ENCODE data around the gene NME9. TPM values are rescaled to one million over a fixed set of nuclear protein-coding genes. Genes with fewer than 3 reads are reported as not detected.

NME9 gene
- total RNA-seq, 4 donors from 2014 or later: 0.47 to 0.54 TPM; not detected in 2

DNA sequence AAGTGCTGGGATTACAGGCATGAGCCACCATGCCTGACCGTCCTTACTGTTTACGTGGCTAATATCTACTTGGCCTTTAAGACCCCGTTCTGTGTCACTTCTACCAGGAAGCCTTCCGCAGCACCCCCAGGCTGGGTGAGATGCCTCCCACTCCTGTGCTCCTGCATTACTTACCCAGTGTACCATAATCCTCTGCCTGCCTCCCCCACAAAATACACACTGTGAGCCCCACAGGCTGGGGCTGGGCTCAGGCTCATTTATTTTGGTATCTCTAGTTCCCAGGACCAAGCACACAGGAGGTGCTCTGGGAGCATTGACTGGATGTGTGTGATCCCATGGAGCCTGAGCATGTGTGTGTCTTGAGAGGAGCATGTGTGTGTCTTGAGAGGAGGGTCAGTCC is 33.7 kb upstream of the NME9 start:
- Histone ChIP-seq H3K27ac (no peak overlapping the region), H3K4me3 (no peak overlapping the region), H3K27me3 (no peaks in the 10 kb centered on the region), H3K9me3 (no peaks in the 10 kb centered on the region), H3K36me3 (no peaks in the 10 kb centered on the region), H3K4me1 (peaks cover 0 to 66% (median 13%) of the 10 kb centered on the region in 3 donors)
- TF ChIP-seq POLR2AphosphoS5 (IDR thresholded peaks at IDR 0.05): no peak
- ATAC-seq: no peak
- 84 to 91% methylated on average over 4 of the region's 4 CpGs for WGBS, 2 donors (ENCODE audit: low coverage in 1 of 2)

DNA sequence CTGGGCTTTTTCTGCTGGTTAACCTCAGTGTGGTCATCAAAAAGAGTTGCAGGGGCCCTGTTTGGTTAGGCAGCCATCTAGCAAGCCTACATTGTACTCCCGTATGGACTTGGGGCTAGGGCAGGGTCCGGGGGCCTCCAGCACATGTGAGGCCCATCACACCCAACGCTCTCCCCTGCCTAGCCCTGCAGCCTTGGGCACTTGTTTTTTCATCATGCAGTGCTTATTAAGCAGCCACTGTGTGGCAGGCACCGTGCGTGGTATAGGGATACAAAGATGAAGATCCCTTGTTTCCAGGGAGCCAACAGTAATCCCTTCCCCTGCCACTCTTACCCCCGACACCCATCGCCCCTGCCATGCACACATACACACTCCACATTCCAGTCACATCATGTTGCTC is 32.9 kb upstream of the NME9 start:
- Histone ChIP-seq H3K9me3 (no peaks in the 10 kb centered on the region), H3K36me3 (no peaks in the 10 kb centered on the region), H3K27ac (no peak overlapping the region), H3K27me3 (no peaks in the 10 kb centered on the region), H3K4me3 (no peak overlapping the region), H3K4me1 (peaks cover 0 to 66% (median 13%) of the 10 kb centered on the region in 3 donors)
- TF ChIP-seq, protein P1, sequence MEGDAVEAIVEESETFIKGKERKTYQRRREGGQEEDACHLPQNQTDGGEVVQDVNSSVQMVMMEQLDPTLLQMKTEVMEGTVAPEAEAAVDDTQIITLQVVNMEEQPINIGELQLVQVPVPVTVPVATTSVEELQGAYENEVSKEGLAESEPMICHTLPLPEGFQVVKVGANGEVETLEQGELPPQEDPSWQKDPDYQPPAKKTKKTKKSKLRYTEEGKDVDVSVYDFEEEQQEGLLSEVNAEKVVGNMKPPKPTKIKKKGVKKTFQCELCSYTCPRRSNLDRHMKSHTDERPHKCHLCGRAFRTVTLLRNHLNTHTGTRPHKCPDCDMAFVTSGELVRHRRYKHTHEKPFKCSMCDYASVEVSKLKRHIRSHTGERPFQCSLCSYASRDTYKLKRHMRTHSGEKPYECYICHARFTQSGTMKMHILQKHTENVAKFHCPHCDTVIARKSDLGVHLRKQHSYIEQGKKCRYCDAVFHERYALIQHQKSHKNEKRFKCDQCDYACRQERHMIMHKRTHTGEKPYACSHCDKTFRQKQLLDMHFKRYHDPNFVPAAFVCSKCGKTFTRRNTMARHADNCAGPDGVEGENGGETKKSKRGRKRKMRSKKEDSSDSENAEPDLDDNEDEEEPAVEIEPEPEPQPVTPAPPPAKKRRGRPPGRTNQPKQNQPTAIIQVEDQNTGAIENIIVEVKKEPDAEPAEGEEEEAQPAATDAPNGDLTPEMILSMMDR (IDR thresholded peaks at IDR 0.05): no peak
- TF ChIP-seq POLR2AphosphoS5 (IDR thresholded peaks at IDR 0.05) (no peak), EP300 (IDR thresholded peaks at IDR 0.05) (no peak), POLR2A (IDR thresholded peaks at IDR 0.05) (no peak)
- ATAC-seq: no peak
- WGBS, 2 donors (ENCODE audit: low coverage in 1 of 2): 90% methylated on average over 3 to 4 of the region's 7 CpGs

DNA sequence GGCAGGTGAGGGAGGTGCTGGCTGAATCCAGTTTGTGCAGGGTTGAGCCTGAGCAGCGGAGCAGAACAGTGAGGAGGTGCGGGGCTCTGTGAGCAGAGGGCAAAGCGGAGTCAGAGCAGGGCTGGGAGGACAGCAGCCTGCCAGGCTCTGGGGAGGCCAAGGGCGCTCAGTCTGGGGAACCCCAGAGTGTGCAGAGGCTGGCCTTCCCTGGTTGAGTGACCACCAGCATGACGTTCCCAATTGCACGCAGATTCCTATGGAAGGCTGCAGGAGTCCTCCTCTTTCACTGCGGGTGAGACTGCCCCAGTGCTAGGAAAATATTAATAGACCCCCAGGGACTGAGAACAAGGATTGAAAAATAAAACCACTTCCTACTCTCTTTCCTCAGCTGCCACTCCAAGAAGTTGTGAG is 31.9 kb upstream of the NME9 start:
- TF ChIP-seq POLR2AphosphoS5 (IDR thresholded peaks at IDR 0.05) (no peak), EP300 (IDR thresholded peaks at IDR 0.05) (no peak), POLR2A (IDR thresholded peaks at IDR 0.05) (no peak)
- TF ChIP-seq, protein P1 (IDR thresholded peaks at IDR 0.05): no peak
- no peaks in the 10 kb centered on the region for H3K27me3 ChIP-seq
- peaks cover 0 to 66% (median 14%) of the 10 kb centered on the region in 3 donors for H3K4me1 ChIP-seq
- no peak overlapping the region for H3K27ac ChIP-seq
- no peak for ATAC-seq
- no peak overlapping the region for H3K4me3 ChIP-seq
- no peaks in the 10 kb centered on the region for H3K9me3 ChIP-seq
- peaks cover 0 to 3% of the 10 kb centered on the region in 2 donors for H3K36me3 ChIP-seq
- WGBS, 2 donors (ENCODE audit: low coverage in 1 of 2): 81 to 100% methylated on average over 2 to 6 of the region's 7 CpGs

DNA sequence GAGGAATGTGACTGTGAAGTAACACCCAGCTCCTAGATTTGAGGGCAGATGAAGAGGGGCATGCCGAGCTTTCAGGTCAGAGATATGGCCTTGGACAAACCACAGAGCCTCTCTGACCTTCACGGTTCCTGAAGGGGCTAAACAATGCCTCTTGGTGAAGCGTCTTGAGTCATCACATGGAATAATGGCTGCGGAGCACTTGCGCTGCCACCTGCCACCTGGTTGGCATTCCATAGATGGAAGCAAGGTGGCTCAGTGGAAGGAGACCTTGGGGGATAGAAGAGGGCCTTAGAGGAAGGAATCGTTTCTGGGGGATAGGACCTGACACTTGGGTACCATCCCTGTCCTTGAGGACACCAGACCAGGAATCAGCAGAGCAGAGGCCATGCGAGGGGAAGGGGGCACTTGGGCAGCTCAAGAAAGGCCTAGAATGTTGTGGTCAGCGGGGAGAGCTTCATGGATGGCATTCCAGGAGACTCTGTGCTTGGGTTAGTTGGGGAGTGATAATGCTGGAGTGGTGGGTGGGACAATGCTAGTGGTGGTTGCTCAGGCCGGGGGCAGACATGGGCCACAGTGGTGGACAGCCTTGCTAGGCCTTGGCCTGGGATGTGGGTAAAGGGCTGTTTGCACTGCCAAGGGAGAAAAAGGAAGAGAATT is 31.3 kb upstream of the NME9 start:
- TF ChIP-seq, protein P1 (IDR thresholded peaks at IDR 0.05): no peak
- no peak for TF ChIP-seq POLR2A (IDR thresholded peaks at IDR 0.05)
- no peak for TF ChIP-seq EP300 (IDR thresholded peaks at IDR 0.05)
- TF ChIP-seq POLR2AphosphoS5 (IDR thresholded peaks at IDR 0.05): no peak
- Histone ChIP-seq H3K9me3 (no peaks in the 10 kb centered on the region), H3K4me1 (peaks cover 0 to 63% (median 14%) of the 10 kb centered on the region in 3 donors), H3K27ac (no peak overlapping the region), H3K4me3 (no peak overlapping the region), H3K27me3 (no peaks in the 10 kb centered on the region), H3K36me3 (peaks cover 0 to 4% of the 10 kb centered on the region in 2 donors)
- 87% methylated on average over 8 of the region's 9 CpGs; no CpG with 5 or more reads in 1 of the 2 donors for WGBS, 2 donors (ENCODE audit: low coverage in 1 of 2)
- ATAC-seq: no peak

DNA sequence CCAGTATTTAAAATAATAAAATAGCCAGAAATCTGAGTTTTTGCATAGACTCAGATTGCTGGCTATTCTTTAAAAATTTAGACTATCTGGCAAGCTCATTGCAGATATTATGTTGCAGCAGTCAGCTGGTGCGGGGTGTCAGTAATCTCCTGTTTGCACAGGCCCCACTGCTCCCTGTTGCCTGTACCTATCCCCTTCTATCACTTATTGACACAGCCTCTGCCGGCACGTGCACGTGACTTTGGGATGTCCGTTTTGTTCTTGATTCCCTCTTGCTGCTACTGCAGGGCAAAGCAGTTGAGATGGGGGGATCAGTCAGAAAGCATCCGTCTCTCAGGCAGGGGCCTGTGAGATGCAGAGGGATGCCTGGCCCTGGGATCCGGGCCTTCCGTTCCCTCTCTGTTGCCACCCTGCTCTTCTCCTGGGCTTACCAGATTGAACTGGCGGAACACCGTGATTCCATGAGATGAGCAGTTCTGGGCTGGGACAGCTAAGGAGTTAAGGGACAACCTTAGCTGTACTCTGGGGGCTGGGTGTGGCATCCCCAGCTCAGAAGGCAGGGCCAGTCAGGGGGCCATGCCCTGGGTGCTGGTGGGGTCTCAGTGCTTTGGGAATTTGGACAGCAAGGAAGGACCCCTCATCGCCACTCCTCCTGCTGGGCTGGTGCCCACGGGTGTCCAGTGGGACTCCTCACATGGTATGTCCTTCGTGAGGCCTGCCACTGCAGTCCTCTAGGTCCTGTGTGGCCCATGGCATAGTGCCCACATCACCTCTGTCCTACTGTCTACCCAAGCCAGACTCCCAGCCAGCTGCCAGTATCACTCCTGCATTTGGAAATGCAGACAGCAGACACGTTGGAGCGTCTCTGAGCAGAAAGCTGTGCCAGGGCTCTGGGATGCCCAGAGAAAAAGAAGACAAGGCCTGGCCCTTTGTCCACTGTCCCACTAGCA is 30.5 kb upstream of the NME9 start:
- no peaks in the 10 kb centered on the region for H3K27me3 ChIP-seq
- H3K36me3 ChIP-seq: peaks cover 0 to 12% of the 10 kb centered on the region in 2 donors
- no peak for TF ChIP-seq POLR2AphosphoS5 (IDR thresholded peaks at IDR 0.05)
- no peak for TF ChIP-seq POLR2A (IDR thresholded peaks at IDR 0.05)
- TF ChIP-seq, protein P1 (IDR thresholded peaks at IDR 0.05): no peak
- no peak for TF ChIP-seq EP300 (IDR thresholded peaks at IDR 0.05)
- peak overlapping the region in 2 of 4 donors; percentile 58 to 64 for H3K27ac ChIP-seq
- WGBS, 2 donors (ENCODE audit: low coverage in 1 of 2): 92 to 100% methylated on average over 6 to 7 of the region's 15 CpGs
- peaks cover 0 to 55% (median 11%) of the 10 kb centered on the region in 3 donors for H3K4me1 ChIP-seq
- ATAC-seq: no peak
- H3K9me3 ChIP-seq: no peaks in the 10 kb centered on the region
- no peak overlapping the region for H3K4me3 ChIP-seq
